Measurements from ENCODE around the gene ERMN.

The ERMN gene

DNA sequence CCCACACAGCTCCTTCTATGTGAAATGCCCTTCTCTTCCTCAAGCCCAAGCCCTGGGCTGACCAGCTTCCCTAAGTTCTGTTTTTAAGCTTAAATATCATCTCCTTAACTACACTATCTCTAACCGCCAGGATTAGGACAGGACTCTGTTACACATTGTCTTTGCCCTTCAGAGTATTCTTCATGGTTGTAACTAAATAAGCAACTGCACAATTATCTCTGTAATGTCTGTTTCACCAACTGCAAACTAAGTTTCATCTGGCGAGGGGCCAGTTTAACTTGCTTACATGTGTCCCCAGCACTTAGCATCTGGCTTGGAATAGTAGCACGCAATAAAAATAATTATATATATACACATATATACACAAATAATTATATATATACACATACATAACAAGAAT lies 1.1 kb upstream of the ERMN start:
- TF ChIP-seq, protein P1, sequence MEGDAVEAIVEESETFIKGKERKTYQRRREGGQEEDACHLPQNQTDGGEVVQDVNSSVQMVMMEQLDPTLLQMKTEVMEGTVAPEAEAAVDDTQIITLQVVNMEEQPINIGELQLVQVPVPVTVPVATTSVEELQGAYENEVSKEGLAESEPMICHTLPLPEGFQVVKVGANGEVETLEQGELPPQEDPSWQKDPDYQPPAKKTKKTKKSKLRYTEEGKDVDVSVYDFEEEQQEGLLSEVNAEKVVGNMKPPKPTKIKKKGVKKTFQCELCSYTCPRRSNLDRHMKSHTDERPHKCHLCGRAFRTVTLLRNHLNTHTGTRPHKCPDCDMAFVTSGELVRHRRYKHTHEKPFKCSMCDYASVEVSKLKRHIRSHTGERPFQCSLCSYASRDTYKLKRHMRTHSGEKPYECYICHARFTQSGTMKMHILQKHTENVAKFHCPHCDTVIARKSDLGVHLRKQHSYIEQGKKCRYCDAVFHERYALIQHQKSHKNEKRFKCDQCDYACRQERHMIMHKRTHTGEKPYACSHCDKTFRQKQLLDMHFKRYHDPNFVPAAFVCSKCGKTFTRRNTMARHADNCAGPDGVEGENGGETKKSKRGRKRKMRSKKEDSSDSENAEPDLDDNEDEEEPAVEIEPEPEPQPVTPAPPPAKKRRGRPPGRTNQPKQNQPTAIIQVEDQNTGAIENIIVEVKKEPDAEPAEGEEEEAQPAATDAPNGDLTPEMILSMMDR (IDR thresholded peaks at IDR 0.05; ENCODE audit: low read depth, low read length, missing control alignments) = no peak
- Histone ChIP-seq H3K27me3 (replicated peaks) (no peaks in the 10 kb centered on the region), H3K4me3 (ENCODE audit: low read depth, low read length) (no peak overlapping the region), H3K27ac (no peak overlapping the region), H3K36me3 (replicated peaks) (no peaks in the 10 kb centered on the region)
- DNase-seq = no peak
- in situ Hi-C loops (cut with HindIII; ENCODE audit: low pct_ligation_motif_present, low sequenced_read_pairs) = no loop called here

DNA sequence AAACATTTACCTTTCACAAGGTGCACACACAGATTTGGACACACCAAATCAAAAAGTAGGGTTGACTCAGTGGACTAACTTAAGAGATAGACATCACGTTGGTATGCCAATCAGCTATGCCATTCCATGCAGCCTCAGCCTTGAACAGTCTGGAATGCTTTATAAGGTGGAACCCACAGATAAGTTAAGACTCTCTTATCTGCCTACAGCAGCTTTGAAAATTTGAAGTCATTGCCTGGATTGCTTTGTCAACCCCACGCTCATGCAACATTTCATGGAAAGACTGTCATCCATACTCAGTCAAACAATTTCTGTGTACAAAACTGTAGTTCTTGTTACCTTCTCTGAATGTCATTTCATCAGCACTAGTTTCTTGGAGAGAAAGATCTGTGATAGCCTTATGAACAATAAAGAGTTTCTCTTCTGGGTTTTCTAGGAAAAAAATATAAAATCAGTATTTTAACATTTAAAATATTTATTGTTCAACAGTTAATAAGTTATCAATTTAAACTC lies 1.2 kb downstream of the ERMN start:
- TF ChIP-seq, protein P1 (IDR thresholded peaks at IDR 0.05; ENCODE audit: low read depth, low read length, missing control alignments) = no peak
- no peaks in the 10 kb centered on the region for H3K27me3 ChIP-seq (replicated peaks)
- no peak overlapping the region for H3K4me3 ChIP-seq (ENCODE audit: low read depth, low read length)
- in situ Hi-C loops (cut with HindIII; ENCODE audit: low pct_ligation_motif_present, low sequenced_read_pairs) = no loop called here
- H3K36me3 ChIP-seq (replicated peaks) = no peaks in the 10 kb centered on the region
- DNase-seq = no peak
- H3K27ac ChIP-seq = no peak overlapping the region

DNA sequence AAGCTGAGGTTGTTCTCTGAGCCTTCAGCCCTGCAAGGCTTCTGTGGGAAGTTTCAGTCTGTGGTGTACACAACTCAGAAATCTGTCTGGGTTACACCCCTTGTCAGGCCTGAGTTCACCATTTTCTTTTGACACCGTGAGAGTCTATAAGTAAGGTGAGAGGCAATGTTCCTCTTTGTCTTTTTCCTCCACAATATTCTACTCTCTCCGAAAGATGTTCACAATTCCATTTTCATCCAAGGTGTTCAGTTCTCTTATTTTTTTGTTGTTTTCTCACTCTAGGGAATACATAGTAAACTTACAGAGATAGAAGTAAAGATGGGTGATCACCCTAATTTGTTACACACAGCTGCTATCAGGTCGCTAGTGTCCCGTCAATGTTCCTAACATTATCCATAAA lies 3.2 kb downstream of the ERMN start:
- DNase-seq = no peak
- no peak overlapping the region for H3K4me3 ChIP-seq (ENCODE audit: low read depth, low read length)
- no peaks in the 10 kb centered on the region for H3K36me3 ChIP-seq (replicated peaks)
- in situ Hi-C loops (cut with HindIII; ENCODE audit: low pct_ligation_motif_present, low sequenced_read_pairs) = no loop called here
- TF ChIP-seq, protein P1 (IDR thresholded peaks at IDR 0.05; ENCODE audit: low read depth, low read length, missing control alignments) = no peak
- H3K27me3 ChIP-seq (replicated peaks) = no peaks in the 10 kb centered on the region
- no peak overlapping the region for H3K27ac ChIP-seq

DNA sequence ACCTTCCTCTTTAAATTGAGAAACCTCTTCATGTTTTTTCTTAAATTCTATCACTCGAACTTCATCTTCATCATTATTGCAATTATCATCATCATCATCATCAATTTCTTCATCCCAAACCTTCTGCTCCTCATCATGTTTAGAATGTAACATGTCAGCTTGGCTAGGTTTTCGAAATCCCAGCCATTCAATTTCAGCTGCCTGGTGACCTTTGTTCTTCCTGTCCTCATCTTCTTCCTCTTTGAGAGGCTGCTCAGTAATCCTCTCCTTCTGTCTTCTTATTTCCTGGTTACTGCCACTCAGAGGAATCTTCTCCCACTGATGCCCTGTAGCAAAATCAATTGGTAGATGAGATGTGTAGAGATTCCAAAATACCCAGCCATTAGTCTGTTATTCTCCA lies 4.2 kb downstream of the ERMN start:
- Histone ChIP-seq H3K36me3 (replicated peaks) (no peaks in the 10 kb centered on the region), H3K27me3 (replicated peaks) (no peaks in the 10 kb centered on the region), H3K27ac (no peak overlapping the region), H3K4me3 (ENCODE audit: low read depth, low read length) (no peak overlapping the region)
- TF ChIP-seq, protein P1 (IDR thresholded peaks at IDR 0.05; ENCODE audit: low read depth, low read length, missing control alignments) = no peak
- in situ Hi-C loops (cut with HindIII; ENCODE audit: low pct_ligation_motif_present, low sequenced_read_pairs) = no loop called here
- no peak for DNase-seq

DNA sequence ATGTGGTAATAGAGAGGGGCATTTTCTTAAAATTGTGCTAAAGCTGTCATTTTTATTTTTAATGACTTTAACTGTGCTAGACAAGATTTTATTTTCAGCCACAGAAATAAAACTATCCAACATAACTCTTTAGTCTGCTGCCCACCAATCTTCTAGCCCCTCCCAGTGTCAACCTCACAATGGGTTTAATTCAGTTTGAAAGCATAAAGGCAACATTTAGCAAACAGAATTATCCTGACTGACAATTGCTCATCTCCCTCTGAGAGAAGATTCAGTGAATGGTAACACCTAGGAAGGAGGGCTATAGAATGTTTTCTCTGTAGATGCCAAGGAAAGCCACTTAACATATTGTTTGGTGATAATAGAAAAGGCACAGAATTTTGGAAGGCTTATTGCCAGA lies 5.2 kb downstream of the ERMN start:
- no peaks in the 10 kb centered on the region for H3K27me3 ChIP-seq (replicated peaks)
- in situ Hi-C loops (cut with HindIII; ENCODE audit: low pct_ligation_motif_present, low sequenced_read_pairs) = no loop called here
- DNase-seq = no peak
- H3K27ac ChIP-seq = no peak overlapping the region
- TF ChIP-seq, protein P1 (IDR thresholded peaks at IDR 0.05; ENCODE audit: low read depth, low read length, missing control alignments) = no peak
- no peak overlapping the region for H3K4me3 ChIP-seq (ENCODE audit: low read depth, low read length)
- no peaks in the 10 kb centered on the region for H3K36me3 ChIP-seq (replicated peaks)

DNA sequence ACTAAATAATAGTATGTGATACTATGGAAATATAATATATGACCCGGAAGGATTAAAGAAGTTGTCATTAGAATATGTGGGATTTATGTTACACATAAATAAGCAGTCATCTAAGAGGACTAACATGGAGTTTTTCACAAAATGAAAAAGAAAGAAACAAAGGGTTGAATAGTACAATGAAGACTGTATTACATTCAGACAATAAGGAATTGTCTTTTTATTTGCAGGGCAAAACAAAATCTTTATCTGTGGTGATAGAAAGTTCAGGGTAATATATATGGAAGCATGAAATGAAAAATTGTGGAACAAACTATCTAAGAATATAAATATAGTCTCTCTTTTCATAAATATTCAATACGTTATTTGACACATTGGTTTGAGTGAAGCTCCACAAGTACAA lies 5.8 kb downstream of the ERMN start:
- no peak for DNase-seq
- no peak overlapping the region for H3K27ac ChIP-seq
- in situ Hi-C loops (cut with HindIII; ENCODE audit: low pct_ligation_motif_present, low sequenced_read_pairs) = no loop called here
- TF ChIP-seq, protein P1 (IDR thresholded peaks at IDR 0.05; ENCODE audit: low read depth, low read length, missing control alignments) = no peak
- H3K36me3 ChIP-seq (replicated peaks) = no peaks in the 10 kb centered on the region
- no peak overlapping the region for H3K4me3 ChIP-seq (ENCODE audit: low read depth, low read length)
- H3K27me3 ChIP-seq (replicated peaks) = no peaks in the 10 kb centered on the region

Data from brain microvascular endothelial cell (primary cell).